Gastroesophageal sphincter (tissue), 3 donors: ENCODE data around the gene LBHD2.
A peak's percentile ranks its signal among the peaks of the same experiment; 100 is the strongest.

Experiments
- CTCF ChIP-seq, 4 experiments: fragments of 200-600 bp in 2 of 4; fragments of 450-650 bp in 2 of 4; sonication (generic) in 1 of 4; IDR thresholded peaks; one replicate each; pipeline ENCODE4 v1.5.1; 2017 to 2019; ENCODE audit warnings: antibody characterized with exemption in 4 of 4, mild to moderate bottlenecking in 2 of 4, moderate library complexity in 2 of 4
- EP300 ChIP-seq: sonication (generic); formaldehyde crosslinking; IDR thresholded peaks from one replicate; pipeline ENCODE4 v1.6.1; 2017; ENCODE audit warnings: antibody characterized with exemption, mild to moderate bottlenecking
- POLR2A ChIP-seq, 2 donors: fragments of 450-650 bp; IDR thresholded peaks; one replicate each; pipeline ENCODE4 v1.6.1; 2017; ENCODE audit warnings: antibody characterized with exemption in 2 of 2, mild to moderate bottlenecking in 2 of 2, moderate library complexity in 1 of 2
- POLR2AphosphoS5 ChIP-seq: sonication (generic); formaldehyde crosslinking; IDR thresholded peaks from one replicate; pipeline ENCODE4 v1.6.1; 2017; ENCODE audit warnings: antibody characterized with exemption

- TF ChIP-seq CTCF (IDR thresholded peaks at IDR 0.05) (no peak), EP300 (no peak), POLR2AphosphoS5 (no peak), POLR2A (IDR thresholded peaks at IDR 0.05) (peak in 1 of 2 donors; percentile 9)
These were observed 9.9 kb downstream of the LBHD2 start for GRCh38 chr14:103093856-103094405.
